BE2C (cell line): ENCODE results near the gene LDLR.
"Not testable (repeated sequence)": the region's sequence is repeated elsewhere in the genome, so short reads cannot be mapped to it uniquely, and the experiment has no call there.

Source experiments
- DNase-seq: peaks from one replicate; pipeline ENCODE4 v3.0.0-alpha.2; 2020
- H3K27me3 ChIP-seq: fragments of 250-450 bp; sonication (Bioruptor Pico); 2 replicates; pipeline ENCODE4 v1.5.1; 2020; ENCODE audit warnings: mild to moderate bottlenecking
- H3K36me3 ChIP-seq: fragments of 250-450 bp; sonication (Bioruptor Pico); 2 replicates; pipeline ENCODE4 v1.5.1; 2020; ENCODE audit warnings: mild to moderate bottlenecking
- H3K4me1 ChIP-seq: fragments of 250-450 bp; sonication (Bioruptor Pico); 2 replicates; pipeline ENCODE4 v1.5.1; 2020
- H3K4me3 ChIP-seq: 2 replicates; pipeline ENCODE4 v1.5.1; 2011; ENCODE audit warnings: low read depth, low read length
- H3K9me3 ChIP-seq: fragments of 250-450 bp; sonication (Bioruptor Pico); 2 replicates; pipeline ENCODE4 v1.5.1; 2020
- TF ChIP-seq, protein P1 (sequence below): IDR thresholded peaks from 2 replicates; pipeline ENCODE4 v1.5.1; 2012; ENCODE audit warnings: mild to moderate bottlenecking, low read depth, low read length

The LDLR gene

DNA sequence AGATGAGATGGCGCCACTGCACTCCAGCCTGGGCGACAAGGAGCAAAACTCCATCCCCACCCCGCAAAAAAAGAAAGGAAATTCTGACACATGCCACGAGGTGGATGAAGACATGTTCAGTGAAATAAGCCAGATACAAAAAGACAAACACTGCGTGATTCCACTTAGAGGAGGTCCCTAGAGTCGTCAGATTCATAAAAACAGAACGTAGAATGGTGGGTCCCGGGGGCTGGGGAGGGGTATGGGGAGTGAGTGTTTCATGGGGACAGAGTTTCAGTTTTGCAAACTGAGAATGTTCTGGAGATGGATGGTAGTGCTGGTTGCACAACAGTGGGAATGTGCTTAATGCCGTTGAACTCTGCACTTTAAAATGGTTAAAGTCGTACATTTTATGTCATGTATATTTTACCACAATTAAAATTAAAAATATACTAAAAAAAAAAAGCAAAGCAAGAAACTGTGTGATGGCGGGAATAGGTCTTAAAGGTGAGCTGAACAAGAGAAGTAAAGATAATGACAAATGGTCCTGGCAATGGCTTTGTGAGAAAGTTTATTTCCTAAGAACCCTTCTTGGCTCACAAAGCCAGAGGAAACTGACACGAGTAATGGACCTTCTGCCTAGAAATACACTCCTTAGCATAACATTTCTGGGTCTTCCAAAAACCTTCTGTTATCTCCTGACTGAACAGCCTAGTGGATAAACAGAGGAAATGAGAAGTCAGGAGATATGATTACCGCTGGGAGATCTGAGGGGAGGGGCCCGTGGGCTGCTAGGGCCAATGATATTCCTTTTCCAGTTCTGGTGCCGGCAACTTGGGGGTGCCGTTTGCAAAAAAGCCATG lies 70.6 kb downstream of the LDLR start:
- no peaks in the 10 kb centered on the region for H3K4me1 ChIP-seq
- no peaks in the 10 kb centered on the region for H3K9me3 ChIP-seq
- no peaks in the 10 kb centered on the region for H3K36me3 ChIP-seq
- no peak overlapping the region; the same call in 1 of the 2 replicates for H3K4me3 ChIP-seq
- no peaks in the 10 kb centered on the region for H3K27me3 ChIP-seq
- DNase-seq, result no peak
- TF ChIP-seq, protein P1, sequence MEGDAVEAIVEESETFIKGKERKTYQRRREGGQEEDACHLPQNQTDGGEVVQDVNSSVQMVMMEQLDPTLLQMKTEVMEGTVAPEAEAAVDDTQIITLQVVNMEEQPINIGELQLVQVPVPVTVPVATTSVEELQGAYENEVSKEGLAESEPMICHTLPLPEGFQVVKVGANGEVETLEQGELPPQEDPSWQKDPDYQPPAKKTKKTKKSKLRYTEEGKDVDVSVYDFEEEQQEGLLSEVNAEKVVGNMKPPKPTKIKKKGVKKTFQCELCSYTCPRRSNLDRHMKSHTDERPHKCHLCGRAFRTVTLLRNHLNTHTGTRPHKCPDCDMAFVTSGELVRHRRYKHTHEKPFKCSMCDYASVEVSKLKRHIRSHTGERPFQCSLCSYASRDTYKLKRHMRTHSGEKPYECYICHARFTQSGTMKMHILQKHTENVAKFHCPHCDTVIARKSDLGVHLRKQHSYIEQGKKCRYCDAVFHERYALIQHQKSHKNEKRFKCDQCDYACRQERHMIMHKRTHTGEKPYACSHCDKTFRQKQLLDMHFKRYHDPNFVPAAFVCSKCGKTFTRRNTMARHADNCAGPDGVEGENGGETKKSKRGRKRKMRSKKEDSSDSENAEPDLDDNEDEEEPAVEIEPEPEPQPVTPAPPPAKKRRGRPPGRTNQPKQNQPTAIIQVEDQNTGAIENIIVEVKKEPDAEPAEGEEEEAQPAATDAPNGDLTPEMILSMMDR, result no peak; the same call in 1 of the 2 replicates

DNA sequence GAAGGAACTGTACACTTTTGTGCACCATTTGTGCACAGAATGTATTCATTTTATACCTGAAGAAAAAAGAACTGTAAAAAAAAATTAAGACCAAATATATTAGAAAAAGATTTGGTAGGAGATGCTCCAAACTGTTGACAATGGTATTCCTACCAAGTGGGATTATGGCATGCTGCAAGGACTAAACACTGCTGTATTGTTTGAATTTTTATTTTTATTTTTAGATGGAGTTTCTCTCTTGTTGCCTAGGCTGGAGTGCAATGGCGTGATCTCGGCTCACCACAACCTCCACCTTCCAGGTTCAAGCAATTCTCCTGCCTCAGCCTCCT lies 71.1 kb downstream of the LDLR start:
- not testable (repeated sequence) for H3K9me3 ChIP-seq, DNase-seq, H3K4me1 ChIP-seq, H3K36me3 ChIP-seq, H3K4me3 ChIP-seq, H3K27me3 ChIP-seq

DNA sequence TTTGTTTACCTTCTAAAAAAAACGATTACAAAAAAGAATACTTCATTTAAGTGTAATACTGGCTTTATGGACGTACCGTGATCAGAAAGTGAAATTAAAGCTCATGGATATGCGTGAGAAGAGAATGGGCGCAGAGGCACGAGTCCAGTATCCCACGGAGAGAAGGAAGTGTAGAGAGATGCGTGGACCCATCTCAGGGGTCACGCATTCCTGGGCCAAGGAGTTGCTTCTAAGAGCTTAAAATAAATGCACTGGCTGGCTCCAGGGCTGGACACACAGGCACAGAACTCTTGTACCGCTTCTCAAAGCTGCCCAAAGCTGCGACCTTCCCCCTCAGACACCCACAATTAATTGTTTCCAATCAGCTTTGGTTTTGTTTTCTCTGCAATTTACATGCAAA lies 75.0 kb downstream of the LDLR start:
- Histone ChIP-seq H3K9me3 (no peaks in the 10 kb centered on the region), H3K4me1 (no peaks in the 10 kb centered on the region), H3K4me3 (no peak overlapping the region), H3K27me3 (no peaks in the 10 kb centered on the region), H3K36me3 (no peaks in the 10 kb centered on the region)
- TF ChIP-seq, protein P1, result no peak
- DNase-seq, result no peak

DNA sequence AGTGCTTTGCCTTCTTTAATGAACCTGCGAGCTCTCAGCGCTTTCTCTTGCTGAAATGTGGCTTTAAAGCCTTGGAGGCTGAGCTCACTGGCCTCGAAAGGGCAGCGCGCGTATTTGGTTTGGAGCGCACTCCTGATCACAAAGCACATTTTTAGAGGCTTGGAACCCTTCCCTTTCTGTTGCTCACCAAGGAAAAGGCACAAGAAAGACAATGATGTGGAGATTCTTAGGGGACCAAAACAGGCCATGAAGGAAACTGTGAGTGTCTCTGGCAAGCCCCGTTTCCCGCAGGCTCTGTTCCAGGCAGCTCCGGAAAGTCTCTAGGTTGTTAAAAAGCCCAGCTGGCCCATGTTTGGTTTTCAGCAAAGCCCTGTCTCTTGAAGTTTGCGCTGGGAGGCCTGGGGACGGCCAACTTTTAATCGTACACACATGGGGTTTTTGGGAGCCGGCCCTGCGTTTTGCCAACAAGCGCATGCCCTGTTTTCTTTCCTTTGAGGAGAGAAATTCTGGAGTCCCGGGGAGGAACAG lies 75.7 kb downstream of the LDLR start:
- Histone ChIP-seq H3K27me3 (no peaks in the 10 kb centered on the region), H3K4me3 (no peak overlapping the region), H3K36me3 (peaks cover 4% of the 10 kb centered on the region), H3K4me1 (no peaks in the 10 kb centered on the region), H3K9me3 (no peaks in the 10 kb centered on the region)
- no peak for DNase-seq
- TF ChIP-seq, protein P1, result no peak

DNA sequence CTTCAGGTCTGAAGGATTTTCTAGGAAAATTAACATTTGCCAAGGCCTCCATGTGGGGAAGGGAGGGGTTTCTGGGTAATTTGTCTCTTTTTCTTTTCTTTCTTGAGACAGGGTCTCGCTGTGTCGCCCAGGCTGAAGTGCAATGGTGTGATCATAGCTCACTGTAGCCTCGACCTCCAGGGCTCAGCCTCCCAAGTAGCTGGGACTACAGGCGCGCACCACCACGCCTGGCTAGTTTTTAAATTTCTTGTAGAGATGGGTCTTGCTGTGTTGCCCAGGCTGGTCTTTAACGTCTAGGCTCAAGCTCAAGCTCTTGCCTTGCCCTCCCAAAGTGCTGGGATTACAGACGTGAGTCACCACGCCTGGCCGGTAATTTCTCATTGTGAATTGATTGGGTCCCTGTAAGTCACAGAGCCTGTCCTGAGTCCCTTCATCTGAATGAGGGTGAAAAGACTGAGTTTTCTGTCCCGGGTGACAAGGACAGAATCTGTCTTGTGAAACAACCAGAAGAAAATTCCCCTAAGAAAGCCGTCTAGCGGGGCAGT lies 76.3 kb downstream of the LDLR start:
- TF ChIP-seq, protein P1, result no peak
- peaks cover 10% of the 10 kb centered on the region for H3K36me3 ChIP-seq

DNA sequence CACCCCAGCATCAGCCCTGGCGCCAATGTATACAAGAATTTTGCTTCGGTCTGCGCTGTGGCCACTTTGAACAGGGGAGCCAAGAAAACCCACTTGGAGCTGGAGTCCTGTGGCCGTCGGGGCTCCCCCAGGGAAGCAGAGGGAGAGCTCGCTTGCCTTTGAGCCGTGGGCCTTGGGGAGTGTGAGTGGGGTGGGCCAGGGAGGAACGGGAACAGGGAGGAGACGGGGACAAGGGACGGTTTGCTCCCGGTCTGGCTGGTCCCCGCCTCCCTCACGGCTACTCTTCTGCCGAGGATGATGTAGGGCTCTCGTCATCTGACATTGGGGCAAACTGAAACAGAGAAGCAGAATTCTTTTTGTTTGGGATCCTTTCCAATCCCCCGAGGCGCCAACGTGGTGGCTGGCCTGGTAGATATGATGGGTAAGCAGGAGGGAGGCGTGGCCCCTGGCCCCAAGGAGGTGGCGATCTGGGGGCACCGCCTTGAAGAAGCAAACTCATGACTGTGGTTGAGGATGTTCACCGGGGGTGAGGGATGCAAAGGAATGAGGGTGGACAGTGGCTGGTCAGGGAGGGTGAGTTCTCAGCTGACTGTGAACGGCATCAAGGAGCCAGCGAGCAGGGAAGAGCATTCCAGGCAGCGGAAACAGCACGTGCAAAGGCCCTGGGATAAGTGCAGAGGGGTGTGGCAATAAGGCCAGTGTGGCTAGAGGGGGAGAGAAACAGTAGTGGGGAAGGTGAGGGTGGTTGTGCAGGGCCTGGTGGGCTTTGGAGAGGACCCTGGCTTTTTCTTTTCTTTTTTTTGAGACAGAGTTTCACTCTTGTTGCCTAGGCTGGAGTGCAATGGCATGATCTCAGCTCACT lies 77.2 kb downstream of the LDLR start:
- peaks cover 10% of the 10 kb centered on the region for H3K36me3 ChIP-seq
- no peaks in the 10 kb centered on the region for H3K4me1 ChIP-seq
- H3K4me3 ChIP-seq, result no peak overlapping the region
- no peaks in the 10 kb centered on the region for H3K9me3 ChIP-seq
- TF ChIP-seq, protein P1, result no peak
- no peaks in the 10 kb centered on the region for H3K27me3 ChIP-seq
- DNase-seq, result no peak

More for the DNA sequence above, 76.3 kb downstream of the LDLR start:
- Histone ChIP-seq H3K4me1 (no peaks in the 10 kb centered on the region), H3K9me3 (no peaks in the 10 kb centered on the region), H3K27me3 (no peaks in the 10 kb centered on the region), H3K4me3 (no peak overlapping the region)
- no peak for DNase-seq
